GM18868 (cell line): Measurements from ENCODE around the gene PDZD2.

Source experiments
- ATAC-seq: cut with Tn5 transposase; IDR thresholded peaks from one replicate; pipeline ENCODE4 v1.9.1; 2021; ENCODE audit warnings: mild to moderate bottlenecking, moderate library complexity; ENCODE audit not compliant: unreplicated experiment

PDZD2 gene

GRCh38 chr5:31809050-31809870 is 170.3 kb downstream of the PDZD2 start:
- ATAC-seq, result peak; percentile 76

DNA sequence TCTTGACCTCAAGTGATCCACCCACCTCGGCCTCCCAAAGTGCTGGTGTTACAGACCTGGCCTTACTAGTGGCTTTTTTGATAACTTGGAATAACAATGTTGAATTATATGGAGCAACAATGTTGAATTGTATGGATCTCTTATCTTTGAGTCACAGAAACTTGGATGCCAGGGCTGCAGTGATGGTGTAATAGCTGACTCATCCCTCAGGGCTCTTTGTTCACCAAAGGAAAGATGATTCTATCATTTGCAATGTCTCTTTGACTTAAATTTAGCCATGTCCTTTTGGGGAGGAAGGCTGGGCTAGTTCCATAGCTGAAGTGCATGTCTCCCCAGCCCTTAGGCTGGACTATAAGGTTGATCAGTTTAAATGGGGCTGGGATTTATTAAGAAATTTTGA is 172.3 kb downstream of the PDZD2 start:
- ATAC-seq, result no peak

- no peak for ATAC-seq
Observed at GRCh38 chr5:31815376-31815775, 176.4 kb downstream of the PDZD2 start.

DNA sequence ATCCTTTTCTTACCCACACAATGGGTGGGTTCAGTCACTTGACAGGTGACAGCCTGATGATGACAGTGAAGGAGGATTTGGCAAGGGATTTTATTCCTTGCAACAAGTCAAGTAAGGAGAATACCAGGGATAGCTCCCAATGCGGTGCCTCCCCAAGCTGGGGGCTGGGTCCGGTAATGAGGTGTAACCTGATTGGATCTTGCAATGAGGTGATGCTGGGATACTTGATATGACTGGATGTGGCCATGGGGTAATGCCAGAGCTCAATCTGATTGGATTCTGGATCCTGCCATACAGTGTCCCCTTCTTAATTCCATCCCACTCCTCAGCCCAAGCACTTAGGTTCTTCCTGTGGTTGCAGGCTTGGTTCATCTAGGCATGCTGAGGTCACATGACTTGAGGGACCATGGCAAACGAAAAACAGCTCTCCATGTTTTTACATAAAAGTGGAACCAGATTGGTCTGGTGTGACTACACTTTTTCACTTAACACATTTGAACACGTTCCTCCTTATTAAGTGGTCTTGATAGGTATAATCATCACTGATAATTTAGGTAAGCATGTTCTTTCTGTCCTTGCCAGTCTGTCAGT is 181.1 kb downstream of the PDZD2 start:
- no peak for ATAC-seq

DNA sequence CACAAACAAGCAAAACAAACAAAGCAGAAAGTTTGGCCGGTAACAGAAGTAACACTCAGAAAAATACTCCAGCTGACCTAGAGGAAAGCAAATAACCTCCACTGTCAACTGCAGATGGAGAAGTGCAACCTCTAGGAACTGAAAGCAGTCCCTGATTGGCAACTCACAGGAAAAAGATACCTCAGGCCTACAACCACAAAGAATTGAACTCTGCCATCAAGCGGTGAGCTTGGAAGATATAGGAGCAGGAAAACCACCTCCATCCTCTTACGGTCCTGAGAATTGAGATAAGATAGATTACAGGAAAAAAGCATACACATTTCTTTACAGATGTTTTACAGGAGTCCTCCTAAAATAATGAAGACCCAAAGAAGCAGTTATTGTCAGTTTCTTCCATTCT is 184.5 kb downstream of the PDZD2 start:
- ATAC-seq, result no peak

- no peak for ATAC-seq
Observed at GRCh38 chr5:31824869-31825517, 186.1 kb downstream of the PDZD2 start.

GRCh38 chr5:31825518-31826068 is 186.7 kb downstream of the PDZD2 start:
- no peak for ATAC-seq

- ATAC-seq, result no peak
Observed at GRCh38 chr5:31827867-31828266, 188.9 kb downstream of the PDZD2 start.

GRCh38 chr5:31832966-31833365 is 194.0 kb downstream of the PDZD2 start:
- no peak for ATAC-seq

DNA sequence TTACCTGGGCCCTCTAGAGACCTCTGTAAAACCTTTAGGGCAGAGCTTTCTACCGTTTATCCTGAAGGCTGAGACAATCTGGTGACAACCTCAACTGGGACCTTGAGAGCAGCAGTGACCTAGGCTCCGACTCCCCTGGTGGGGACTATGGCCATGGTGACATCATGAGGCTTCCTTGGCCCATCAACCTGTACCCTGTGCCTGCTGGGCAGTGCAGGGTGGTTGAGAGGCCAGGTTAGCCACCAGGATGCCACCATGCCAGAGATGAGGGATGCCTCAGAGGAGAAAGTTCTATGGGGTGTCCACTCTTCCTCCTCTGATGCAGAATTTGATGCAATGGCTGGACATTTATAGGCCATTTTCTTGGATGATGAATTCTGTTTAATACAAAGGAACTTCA is 194.8 kb downstream of the PDZD2 start:
- no peak for ATAC-seq

DNA sequence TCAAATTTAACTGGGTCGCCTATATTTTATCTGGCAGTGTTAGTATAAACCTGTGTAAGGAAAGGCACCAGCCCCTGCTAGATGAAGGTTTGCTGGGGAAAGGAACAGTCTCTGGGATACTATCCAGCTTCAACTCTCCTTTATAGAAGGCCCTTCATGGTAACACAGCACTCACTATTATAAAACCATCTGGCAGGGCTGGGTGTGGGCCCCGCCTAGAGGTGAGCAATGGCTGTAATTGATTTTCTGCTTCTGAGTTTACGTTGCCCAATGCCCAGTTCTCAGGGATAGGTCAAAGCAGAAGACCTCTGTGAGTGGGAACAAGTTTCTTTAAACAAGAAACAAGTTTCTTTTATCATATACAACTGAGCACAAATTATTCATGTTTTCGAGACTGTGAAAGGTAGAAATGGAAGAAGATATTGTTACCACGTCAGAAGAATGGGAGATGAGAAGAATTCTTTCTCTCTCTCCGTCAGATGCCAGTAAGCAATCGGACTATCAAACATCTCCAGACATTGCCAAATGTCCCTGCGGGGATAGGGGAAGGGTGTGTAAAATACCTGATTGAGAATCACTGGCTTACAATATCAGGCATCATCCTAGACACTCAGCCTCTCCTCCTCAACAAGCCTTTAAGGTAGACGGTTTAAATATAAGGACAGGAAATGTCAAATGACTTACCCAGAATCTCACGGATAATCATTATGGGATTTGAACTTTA is 205.9 kb downstream of the PDZD2 start:
- ATAC-seq, result no peak

DNA sequence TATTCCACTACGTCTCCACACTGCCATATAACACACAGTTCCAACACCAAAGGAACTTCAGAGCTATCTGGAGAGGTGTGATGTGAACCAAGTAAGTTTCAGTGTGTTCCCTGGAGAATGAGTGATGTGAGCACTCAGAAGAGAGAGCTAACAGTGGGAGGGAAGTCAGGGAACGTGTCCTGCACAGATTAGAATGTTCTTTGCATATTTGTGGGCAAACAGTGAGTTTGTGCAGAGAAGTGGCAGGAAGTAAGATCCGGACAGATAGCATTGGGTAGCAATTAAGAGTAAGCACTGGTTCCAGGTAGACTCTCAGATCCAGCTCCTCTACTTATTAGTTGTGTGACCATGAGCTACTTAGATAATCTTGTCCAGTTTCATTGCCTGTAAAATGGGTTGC is 206.4 kb downstream of the PDZD2 start:
- no peak for ATAC-seq

DNA sequence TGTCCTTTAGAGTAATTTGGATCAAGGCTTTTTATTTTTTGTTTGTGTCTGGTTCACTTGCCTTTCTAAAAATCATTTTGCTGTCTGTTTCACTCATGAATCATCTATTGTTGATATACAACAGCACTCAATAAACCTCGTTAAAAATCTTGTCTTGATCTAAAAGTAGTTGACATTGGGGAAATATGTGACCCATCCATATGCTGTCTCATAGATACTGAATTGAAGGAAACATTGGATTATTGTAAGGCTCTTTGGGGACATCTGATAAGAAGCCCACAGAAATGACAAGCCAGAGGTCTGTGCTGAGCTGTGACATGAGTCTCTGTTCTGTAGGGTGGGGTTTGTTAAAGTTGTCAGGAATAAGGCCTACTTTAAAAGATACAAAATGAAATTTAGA is 208.0 kb downstream of the PDZD2 start:
- ATAC-seq, result no peak

DNA sequence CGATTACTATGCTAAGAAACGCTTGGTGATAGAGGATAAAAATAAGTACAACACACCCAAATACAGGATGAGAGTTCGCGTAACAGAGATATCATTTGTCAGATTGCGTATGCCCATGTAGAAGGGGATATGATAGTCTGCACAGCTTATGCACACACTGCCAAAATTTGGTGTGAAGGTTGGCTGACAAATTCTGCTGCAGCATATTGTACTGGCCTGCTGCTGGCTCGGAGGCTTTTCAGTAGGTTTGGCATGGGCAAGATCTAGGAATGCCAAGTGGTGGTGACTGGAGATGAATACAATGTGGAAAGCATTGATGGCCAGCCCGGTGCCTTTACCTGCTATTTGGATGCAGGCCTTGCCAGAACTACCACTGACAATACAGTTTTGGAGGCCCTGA is 208.4 kb downstream of the PDZD2 start:
- ATAC-seq, result no peak

GRCh38 chr5:31850981-31851689 is 212.2 kb downstream of the PDZD2 start:
- no peak for ATAC-seq

DNA sequence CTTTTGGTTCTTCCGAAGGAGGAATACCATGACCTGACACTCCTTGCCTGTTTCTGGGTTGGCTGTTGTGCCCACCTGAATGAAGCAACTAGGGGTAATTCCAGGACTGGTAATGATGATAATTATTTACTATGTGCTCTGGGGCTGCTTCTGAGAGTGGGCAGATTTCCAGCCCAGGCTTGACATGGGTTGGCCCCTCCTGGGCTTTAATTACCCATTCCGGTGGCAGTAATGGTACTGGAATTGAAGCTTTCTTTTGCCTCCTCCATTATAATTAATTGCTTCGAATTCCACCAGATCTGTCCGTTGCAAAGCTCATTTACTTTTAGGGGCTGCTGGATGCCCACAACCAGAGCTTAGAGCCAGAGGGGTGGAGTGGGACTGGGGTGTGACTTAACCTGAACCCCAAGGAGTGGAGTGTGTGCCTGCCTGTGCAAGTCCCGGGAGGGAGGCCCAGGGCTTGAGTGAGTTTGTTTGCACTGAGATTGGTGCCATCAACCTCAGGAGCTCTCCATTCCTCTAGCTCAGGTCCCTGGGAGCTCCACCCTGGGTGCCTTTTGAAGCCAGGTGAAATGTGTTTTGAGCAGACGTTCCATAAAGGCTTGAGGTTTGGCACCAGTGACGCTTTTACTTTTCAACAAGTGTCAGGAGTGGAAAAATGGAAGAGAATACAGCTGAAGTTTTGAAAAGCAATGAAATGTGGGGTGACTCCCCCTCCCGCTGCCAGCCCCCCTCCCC is 214.6 kb downstream of the PDZD2 start:
- ATAC-seq, result no peak

- ATAC-seq, result no peak
Observed at GRCh38 chr5:31854181-31855133, 215.5 kb downstream of the PDZD2 start.

DNA sequence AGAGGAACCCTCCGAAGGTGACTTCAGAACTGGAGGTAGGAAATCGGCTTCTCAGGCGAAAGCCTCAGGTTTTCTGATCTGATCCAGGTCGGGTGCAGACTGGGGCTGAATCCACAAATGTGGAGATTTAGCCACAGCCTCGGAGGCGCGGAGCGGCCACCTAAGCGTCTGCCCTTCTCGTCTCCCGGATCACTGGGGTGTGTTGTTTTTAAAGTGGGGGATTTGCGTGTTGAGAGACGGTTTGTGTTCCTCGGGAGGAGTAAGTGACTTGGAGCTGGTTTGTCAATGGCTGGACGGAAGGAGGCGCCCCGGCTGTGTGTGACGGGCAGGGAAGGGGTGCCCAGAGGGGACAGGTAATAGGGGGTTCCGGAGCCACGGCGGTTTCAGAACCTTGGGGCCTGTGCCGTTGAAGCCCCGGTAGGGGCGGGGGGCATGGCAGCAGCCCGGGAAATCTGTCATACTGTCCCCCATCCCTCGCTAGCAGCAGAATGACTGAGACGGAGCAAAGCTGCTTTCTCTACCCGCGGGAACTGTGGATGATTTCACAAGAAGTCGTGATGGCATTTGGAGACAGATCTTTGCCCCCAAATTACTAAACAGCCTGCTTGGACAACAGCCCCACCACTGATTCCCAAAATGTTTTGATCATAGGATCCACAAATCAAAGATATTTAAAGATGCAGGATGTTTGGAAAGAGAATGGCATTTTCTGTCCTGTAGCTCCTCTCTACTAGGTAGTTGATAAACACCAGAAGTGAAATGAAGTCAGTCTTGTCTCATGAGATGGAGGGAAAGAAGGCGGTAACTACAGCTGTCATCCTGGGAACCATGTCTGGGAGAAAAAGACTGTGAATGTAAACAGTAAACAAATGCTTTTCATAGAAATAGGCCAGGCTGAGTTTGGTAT is 216.5 kb downstream of the PDZD2 start:
- ATAC-seq, result no peak
